Type B pancreatic cell (in vitro differentiated cells): ENCODE measurements around the gene KRT13. TPM values are rescaled to one million over a fixed set of nuclear protein-coding genes. Genes with fewer than 3 reads are reported as not detected.

Source experiments
- DNase-seq: peaks from one replicate; pipeline ENCODE4 v3.0.0; 2021; ENCODE audit warnings: mixed read lengths; ENCODE audit not compliant: unreplicated experiment; ENCODE audit errors: extremely low spot score
- H3K27ac Mint-ChIP-seq: 2 replicates; pipeline ENCODE4 v1.8.0; 2021; ENCODE audit warnings: mild to moderate bottlenecking, mixed read lengths
- H3K27me3 Mint-ChIP-seq: 2 replicates; pipeline ENCODE4 v1.8.0; 2021; ENCODE audit warnings: mixed read lengths
- H3K36me3 Mint-ChIP-seq: 2 replicates; pipeline ENCODE4 v1.8.0; 2021; ENCODE audit warnings: mixed read lengths
- H3K4me1 Mint-ChIP-seq: one replicate; pipeline ENCODE4 v1.8.0; 2021; ENCODE audit warnings: mixed read lengths; ENCODE audit not compliant: unreplicated experiment
- H3K4me3 Mint-ChIP-seq: 2 replicates; pipeline ENCODE4 v1.8.0; 2021; ENCODE audit warnings: mild to moderate bottlenecking, mixed read lengths
- H3K9me3 Mint-ChIP-seq: 2 replicates; pipeline ENCODE4 v1.8.0; 2021; ENCODE audit warnings: mixed read lengths
- total RNA-seq: library from RNA; stranded (reverse); gene quantifications from 2 replicates; pipeline ENCODE4 v1.2.1, GENCODE V29; 2021; ENCODE audit warnings: low replicate concordance
- TF ChIP-seq, protein P1 (sequence below): fragments of 200-600 bp; sonication (generic); conservative IDR thresholded peaks from 2 replicates; pipeline ENCODE4 v1.5.0; 2021; ENCODE audit warnings: antibody characterized with exemption, mild to moderate bottlenecking

The KRT13 gene
- total RNA-seq, 1 donor from 2014 or later: 869 TPM

- H3K4me1 Mint-ChIP-seq: peaks cover 8% of the 10 kb centered on the region
- H3K9me3 Mint-ChIP-seq: no peaks in the 10 kb centered on the region
- no peaks in the 10 kb centered on the region for H3K27me3 Mint-ChIP-seq
- no peak within 1 kb of the TSS for H3K4me3 Mint-ChIP-seq
- H3K36me3 Mint-ChIP-seq: no peaks in the 10 kb centered on the region
- TF ChIP-seq, protein P1, sequence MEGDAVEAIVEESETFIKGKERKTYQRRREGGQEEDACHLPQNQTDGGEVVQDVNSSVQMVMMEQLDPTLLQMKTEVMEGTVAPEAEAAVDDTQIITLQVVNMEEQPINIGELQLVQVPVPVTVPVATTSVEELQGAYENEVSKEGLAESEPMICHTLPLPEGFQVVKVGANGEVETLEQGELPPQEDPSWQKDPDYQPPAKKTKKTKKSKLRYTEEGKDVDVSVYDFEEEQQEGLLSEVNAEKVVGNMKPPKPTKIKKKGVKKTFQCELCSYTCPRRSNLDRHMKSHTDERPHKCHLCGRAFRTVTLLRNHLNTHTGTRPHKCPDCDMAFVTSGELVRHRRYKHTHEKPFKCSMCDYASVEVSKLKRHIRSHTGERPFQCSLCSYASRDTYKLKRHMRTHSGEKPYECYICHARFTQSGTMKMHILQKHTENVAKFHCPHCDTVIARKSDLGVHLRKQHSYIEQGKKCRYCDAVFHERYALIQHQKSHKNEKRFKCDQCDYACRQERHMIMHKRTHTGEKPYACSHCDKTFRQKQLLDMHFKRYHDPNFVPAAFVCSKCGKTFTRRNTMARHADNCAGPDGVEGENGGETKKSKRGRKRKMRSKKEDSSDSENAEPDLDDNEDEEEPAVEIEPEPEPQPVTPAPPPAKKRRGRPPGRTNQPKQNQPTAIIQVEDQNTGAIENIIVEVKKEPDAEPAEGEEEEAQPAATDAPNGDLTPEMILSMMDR: no peak
- no peak within 1 kb of the TSS for H3K27ac Mint-ChIP-seq
- DNase-seq: no peak
Measured at GRCh38 chr17:41481036-41481435, 24.4 kb downstream of the KRT13 start, which contains the start of gene KRT35. KRT35 (minus strand) TSS chr17:41481151; CDS start chr17:41481097, 54 bp downstream.

DNA sequence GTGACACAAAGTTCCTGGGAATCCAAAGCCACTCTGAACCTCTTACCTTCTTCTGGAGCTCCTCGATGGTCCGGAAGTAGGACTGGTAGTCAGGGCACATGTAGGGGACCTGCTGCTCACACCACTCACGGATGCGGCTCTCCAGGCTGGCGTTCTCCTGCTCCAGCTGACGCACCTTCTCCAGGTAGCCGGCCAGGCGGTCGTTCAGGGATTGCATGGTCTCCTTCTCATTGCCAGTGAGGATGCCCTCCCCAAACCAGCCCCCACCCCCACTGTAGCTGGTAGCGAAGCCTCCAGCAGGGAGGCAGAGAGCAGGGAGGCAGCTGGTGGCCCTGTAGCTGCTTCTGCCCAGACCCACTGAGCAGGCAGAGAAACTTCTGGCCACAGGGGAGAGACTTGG is 24.8 kb downstream of the KRT13 start:
- TF ChIP-seq, protein P1: no peak
- H3K9me3 Mint-ChIP-seq: no peaks in the 10 kb centered on the region
- H3K36me3 Mint-ChIP-seq: no peaks in the 10 kb centered on the region
- H3K4me1 Mint-ChIP-seq: peaks cover 8% of the 10 kb centered on the region
- no peak overlapping the region for H3K27ac Mint-ChIP-seq
- H3K27me3 Mint-ChIP-seq: no peaks in the 10 kb centered on the region
- no peak overlapping the region for H3K4me3 Mint-ChIP-seq
- no peak for DNase-seq

GRCh38 chr17:41480136-41480535 is 25.3 kb downstream of the KRT13 start:
- Mint-ChIP-seq H3K36me3 (no peaks in the 10 kb centered on the region), H3K4me3 (no peak overlapping the region), H3K4me1 (peaks cover 8% of the 10 kb centered on the region), H3K27ac (no peak overlapping the region), H3K27me3 (no peaks in the 10 kb centered on the region), H3K9me3 (no peaks in the 10 kb centered on the region)
- no peak for DNase-seq
- TF ChIP-seq, protein P1: no peak

GRCh38 chr17:41478237-41478636 is 27.2 kb downstream of the KRT13 start:
- H3K36me3 Mint-ChIP-seq: no peaks in the 10 kb centered on the region
- no peaks in the 10 kb centered on the region for H3K27me3 Mint-ChIP-seq
- H3K4me1 Mint-ChIP-seq: peaks cover under 1% of the 10 kb centered on the region
- no peak for DNase-seq
- H3K27ac Mint-ChIP-seq: no peak overlapping the region
- TF ChIP-seq, protein P1: no peak
- H3K9me3 Mint-ChIP-seq: no peaks in the 10 kb centered on the region
- no peak overlapping the region for H3K4me3 Mint-ChIP-seq

DNA sequence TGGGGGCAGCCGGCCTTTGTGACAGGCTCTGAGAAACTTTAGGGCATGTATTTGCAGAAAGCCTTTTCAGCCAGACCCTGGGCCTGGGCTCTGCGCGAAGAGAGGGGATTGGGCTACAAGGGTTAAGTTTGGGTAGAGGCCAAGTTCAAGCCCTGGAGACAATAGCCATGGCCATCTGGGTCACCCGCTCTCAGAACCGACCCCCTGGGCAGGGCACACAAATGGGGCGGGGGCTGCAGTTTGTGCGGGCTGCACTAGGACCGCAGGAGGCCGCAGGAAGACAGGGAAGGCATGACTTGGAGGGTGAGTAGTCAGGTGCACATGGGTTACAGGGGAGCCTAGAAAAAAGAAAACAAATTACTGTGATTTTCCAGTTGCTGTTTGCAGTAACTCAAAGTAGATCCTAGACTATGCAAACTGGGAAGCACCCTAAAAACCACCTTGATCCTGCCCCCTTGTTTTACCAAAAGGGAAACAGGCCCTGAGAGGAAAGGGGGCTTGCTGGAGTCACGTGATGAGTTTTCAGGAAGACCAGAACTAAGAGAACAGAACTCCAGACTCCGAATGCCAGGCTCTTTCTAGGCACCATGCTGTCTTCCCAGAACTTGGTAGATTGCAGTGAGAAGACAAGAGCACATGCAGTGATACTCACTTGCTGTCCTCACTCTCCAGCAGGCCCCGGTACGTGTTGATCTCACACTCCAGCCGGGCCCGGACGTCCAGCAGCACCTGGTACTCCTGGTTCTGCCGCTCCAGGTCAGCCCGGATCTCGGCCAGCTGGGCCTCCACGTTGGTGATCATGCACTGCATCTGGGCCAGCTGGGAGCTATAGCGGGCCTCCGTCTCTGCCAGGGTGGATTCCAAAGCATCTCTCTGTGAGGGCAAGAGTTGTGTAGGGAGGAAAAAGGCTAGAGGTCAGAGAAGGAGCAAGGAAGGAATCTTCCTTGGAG is 28.3 kb downstream of the KRT13 start:
- H3K4me3 Mint-ChIP-seq: no peak overlapping the region
- H3K4me1 Mint-ChIP-seq: no peaks in the 10 kb centered on the region
- DNase-seq: no peak
- no peak overlapping the region for H3K27ac Mint-ChIP-seq
- TF ChIP-seq, protein P1: no peak
- no peaks in the 10 kb centered on the region for H3K27me3 Mint-ChIP-seq
- H3K36me3 Mint-ChIP-seq: no peaks in the 10 kb centered on the region
- peaks cover 5% of the 10 kb centered on the region for H3K9me3 Mint-ChIP-seq
